ENCODE measurements around the gene LRP1B.

- no peak for TF ChIP-seq POLR2A (IDR thresholded peaks at IDR 0.05; ENCODE audit: control extremely low read depth in 1 of 2, low read depth in 2 of 2, low read length in 2 of 2)
- no peak for TF ChIP-seq POLR2AphosphoS5 (IDR thresholded peaks at IDR 0.05; ENCODE audit: low read depth, low read length)
- TF ChIP-seq CHD1 (IDR thresholded peaks at IDR 0.05; ENCODE audit: low read depth, low read length): no peak
- TF ChIP-seq, protein P1, sequence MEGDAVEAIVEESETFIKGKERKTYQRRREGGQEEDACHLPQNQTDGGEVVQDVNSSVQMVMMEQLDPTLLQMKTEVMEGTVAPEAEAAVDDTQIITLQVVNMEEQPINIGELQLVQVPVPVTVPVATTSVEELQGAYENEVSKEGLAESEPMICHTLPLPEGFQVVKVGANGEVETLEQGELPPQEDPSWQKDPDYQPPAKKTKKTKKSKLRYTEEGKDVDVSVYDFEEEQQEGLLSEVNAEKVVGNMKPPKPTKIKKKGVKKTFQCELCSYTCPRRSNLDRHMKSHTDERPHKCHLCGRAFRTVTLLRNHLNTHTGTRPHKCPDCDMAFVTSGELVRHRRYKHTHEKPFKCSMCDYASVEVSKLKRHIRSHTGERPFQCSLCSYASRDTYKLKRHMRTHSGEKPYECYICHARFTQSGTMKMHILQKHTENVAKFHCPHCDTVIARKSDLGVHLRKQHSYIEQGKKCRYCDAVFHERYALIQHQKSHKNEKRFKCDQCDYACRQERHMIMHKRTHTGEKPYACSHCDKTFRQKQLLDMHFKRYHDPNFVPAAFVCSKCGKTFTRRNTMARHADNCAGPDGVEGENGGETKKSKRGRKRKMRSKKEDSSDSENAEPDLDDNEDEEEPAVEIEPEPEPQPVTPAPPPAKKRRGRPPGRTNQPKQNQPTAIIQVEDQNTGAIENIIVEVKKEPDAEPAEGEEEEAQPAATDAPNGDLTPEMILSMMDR (IDR thresholded peaks at IDR 0.05; ENCODE audit: control extremely low read depth in 1 of 3, insufficient read depth in 1 of 3, low read depth in 1 of 3, low read length in 3 of 3): no peak
- no peak for TF ChIP-seq GTF2F1 (IDR thresholded peaks at IDR 0.05; ENCODE audit: borderline replicate concordance, low read depth, low read length)
- TF ChIP-seq EP300 (IDR thresholded peaks at IDR 0.05; ENCODE audit: borderline replicate concordance in 1 of 2, low read depth in 2 of 2, low read length in 2 of 2): no peak
- no peak for TF ChIP-seq MAX (IDR thresholded peaks at IDR 0.05)
- TF ChIP-seq EZH2 (IDR thresholded peaks at IDR 0.05; ENCODE audit: low read depth, low read length, severe bottlenecking): no peak
- TF ChIP-seq SP1 (IDR thresholded peaks at IDR 0.05; ENCODE audit: low read depth, low read length): no peak
- TF ChIP-seq KDM1A (IDR thresholded peaks at IDR 0.05; ENCODE audit: borderline replicate concordance, low read length): no peak
- no peak for TF ChIP-seq ATF3 (IDR thresholded peaks at IDR 0.05; ENCODE audit: insufficient read depth, low read depth, low read length)
- no peak for TF ChIP-seq NANOG (IDR thresholded peaks at IDR 0.05; ENCODE audit: insufficient read depth, low read depth, low read length, poor library complexity, severe bottlenecking)
- no peak for TF ChIP-seq GABPA (IDR thresholded peaks at IDR 0.05; ENCODE audit: borderline replicate concordance, insufficient read depth, low read length)
Measured at GRCh38 chr2:141570474-141571131, 560.2 kb downstream of the LRP1B start.

All from H1 (cell line).